HG03064 (cell line): ENCODE measurements around the gene SLF2.

ENCODE experiments used
- ATAC-seq: cut with Tn5 transposase; IDR thresholded peaks from one replicate; pipeline ENCODE4 v1.9.1; 2021; ENCODE audit warnings: low read depth; ENCODE audit not compliant: unreplicated experiment

The SLF2 gene

GRCh38 chr10:100896876-100897461 lies 15.8 kb upstream of the SLF2 start:
- ATAC-seq = no peak

- ATAC-seq = no peak
Measured at GRCh38 chr10:100897976-100898375, 14.8 kb upstream of the SLF2 start.

DNA sequence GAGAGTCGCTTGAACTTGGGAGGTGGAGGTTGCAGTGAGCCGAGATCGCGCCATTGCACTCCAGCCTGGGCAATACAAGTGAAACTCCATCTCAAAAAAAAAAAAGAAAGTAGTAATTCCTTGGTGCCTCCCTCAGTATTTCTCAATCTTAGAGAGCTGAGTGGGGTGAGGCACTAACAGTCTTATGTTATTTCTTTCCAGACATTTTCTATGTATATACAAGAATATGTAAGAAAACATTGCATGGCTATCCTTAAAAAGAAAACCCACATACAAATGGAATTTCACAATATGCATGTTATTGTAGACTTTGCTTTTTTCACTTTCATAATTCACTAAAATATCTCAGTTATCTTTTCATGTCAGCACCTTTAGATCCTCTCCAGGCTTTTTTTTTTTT lies 13.6 kb upstream of the SLF2 start:
- ATAC-seq = no peak

GRCh38 chr10:100901051-100901450 lies 11.7 kb upstream of the SLF2 start:
- ATAC-seq = no peak

GRCh38 chr10:100902622-100903021 lies 10.1 kb upstream of the SLF2 start:
- no peak for ATAC-seq

- ATAC-seq = no peak
Measured at GRCh38 chr10:100904917-100905316, 7.8 kb upstream of the SLF2 start.

GRCh38 chr10:100907175-100907574 lies 5.6 kb upstream of the SLF2 start:
- ATAC-seq = no peak

DNA sequence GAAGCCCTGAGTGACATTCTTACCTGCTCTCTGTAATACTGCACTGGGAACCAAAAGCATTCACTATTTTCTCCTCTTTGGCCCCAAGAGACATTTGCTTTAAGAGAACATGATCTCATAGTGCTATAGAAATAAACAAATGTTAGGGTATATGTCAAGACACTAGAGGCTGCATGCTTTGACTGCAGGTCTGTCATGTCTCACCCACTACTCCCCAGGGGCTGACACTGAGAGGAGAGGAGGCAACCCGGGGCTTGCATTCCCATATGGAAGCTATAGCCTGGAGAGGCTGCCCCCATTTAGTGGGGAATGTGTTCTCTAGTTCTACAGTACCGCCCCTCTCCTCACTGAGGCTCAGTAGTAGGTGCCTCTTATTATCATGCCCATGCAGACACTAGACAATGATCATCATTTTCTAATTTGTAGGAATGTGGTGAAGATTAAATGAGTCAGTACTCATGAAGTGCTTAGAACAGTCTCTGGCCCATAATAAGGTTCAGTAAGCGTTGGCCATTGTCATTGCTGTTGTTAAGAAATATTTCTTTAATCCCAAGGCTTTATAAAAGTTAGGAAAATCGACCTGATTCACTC lies 4.9 kb upstream of the SLF2 start:
- ATAC-seq = no peak

GRCh38 chr10:100908378-100908777 lies 4.4 kb upstream of the SLF2 start:
- no peak for ATAC-seq

- ATAC-seq = no peak
Measured at GRCh38 chr10:100909501-100910263, 3.1 kb upstream of the SLF2 start.

DNA sequence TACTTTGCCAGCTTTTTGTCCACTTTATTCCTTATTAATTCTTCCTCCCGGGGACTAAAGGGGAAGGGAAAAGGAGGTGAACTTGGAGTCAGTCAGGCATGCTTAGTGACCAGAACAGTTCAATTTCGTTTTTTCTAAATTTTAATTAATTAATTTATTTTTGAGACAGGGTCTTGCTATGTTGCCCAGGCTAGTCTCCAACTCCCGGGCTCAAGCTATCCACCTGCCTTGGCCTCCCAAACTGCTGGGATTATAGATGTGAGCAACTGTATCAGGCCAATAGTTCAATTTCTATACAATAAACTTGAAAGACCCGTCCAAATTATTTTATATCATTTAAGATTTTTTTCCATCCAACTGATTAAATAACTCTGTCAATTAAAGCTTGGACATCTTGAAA lies 1.3 kb upstream of the SLF2 start:
- ATAC-seq = no peak

DNA sequence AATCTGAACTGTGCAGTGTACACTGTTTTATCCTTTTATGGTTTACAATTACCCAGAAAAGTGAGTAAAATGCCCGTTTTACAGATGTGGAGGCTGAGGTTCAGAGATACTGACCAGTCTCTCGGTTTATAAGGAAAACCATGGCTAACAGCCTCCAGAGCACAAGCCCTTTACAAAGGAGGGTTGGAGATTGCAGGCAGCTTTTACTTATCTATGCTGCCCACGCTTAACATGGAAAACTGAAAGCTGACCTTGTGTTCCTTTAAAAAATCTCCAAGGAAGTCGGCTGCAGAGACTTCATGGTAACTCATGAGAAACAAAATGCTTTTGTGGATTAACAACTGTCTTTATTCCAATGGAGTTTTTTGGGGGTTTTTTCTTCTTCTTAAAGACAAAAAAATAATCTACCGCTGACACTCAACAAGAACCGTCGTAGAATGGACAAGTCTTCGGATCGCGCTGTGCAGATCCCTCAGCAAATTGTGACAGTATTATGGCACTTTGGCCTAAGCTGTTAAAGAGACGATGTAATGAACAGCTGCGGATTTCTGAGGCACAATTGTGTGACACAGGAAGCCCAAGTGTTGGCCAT lies 654 bp upstream of the SLF2 start:
- ATAC-seq = no peak

GRCh38 chr10:100913470-100913865 lies 705 bp downstream of the SLF2 start:
- no peak for ATAC-seq

DNA sequence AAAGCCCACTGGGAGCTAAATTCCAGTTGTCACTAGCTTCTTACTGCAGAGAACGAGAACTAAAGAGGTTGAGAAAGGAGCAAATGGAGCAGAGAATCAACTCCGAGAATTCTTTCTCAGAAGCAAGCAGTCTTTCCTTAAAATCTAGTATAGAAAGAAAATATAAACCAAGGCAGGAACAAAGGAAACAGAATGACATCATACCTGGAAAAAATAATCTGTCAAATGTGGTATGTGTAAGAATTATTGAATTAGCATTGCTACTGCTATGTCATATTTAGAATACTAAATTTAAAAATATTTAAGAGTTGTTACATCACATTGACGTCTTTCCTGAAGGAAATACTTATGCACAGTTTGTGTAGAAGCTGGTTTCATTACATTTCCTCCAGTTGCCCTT lies 4.3 kb downstream of the SLF2 start:
- no peak for ATAC-seq

GRCh38 chr10:100923580-100923979 lies 10.8 kb downstream of the SLF2 start:
- no peak for ATAC-seq

DNA sequence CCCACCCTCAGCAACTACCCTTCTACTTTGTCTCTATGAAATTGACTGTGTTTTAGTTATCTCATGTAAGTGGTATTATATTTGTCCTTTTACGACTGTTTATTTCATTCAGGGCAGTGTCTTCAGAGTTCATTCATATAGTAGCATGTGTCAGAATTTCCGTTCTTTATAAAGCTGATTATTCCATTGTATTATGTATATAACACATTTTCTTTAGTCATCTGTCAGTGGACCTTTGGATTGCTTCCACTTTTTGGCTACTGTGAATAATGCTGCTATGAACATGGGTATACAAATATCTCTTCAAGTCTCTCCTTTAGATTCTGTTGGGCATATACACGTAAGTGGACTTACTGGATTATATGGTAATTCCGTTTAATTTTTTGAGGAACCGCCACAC lies 14.5 kb downstream of the SLF2 start:
- ATAC-seq = no peak

DNA sequence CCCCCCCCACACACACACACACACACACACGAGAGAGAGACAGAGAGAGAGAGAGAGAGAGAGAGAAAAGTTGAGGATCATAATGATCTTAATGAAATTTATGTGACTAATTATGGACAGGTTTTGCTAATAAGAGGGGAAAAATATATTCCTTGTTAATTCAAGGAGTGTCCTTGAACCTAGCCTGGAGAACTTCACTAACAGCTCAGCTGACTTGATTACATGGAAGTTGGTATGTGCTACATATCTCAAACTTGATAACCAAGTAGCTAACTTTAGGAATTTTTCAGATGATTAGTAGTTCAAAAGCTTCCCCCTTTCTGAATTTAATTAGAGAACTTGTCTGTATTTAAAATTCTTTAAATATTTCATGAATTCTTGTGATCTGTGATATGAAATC lies 15.3 kb downstream of the SLF2 start:
- no peak for ATAC-seq

- no peak for ATAC-seq
Measured at GRCh38 chr10:100930368-100930767, 17.6 kb downstream of the SLF2 start.

- ATAC-seq = no peak
Measured at GRCh38 chr10:100934084-100934659, 21.4 kb downstream of the SLF2 start.

GRCh38 chr10:100939763-100940344 lies 27.1 kb downstream of the SLF2 start:
- no peak for ATAC-seq

DNA sequence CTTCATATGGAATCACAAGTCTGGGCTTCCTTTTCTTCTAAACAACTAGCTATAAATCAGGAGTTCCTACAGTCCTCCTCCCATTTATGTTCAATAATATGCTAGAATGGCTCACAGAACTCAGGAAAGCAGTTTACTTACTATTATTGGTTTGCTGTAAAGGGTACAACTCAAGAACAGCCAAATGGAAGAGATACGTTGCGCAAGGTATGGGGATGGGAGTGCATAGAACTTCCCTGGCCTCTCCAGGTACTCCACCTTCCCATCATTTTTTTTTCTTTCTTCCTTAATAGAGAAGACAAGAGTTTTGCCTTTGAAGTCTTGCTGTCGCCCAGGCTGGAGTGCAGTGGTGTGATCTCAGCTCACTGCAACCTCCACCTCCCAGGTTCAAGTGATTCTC lies 29.5 kb downstream of the SLF2 start:
- ATAC-seq = no peak
